Dedifferentiated amniotic fluid mesenchymal stem cell (primary cell): ENCODE results near the gene FOLH1.
"Not testable (repeated sequence)": the region's sequence is repeated elsewhere in the genome, so short reads cannot be mapped to it uniquely, and the experiment has no call there.

Source experiments
- DNase-seq: peaks from one replicate; pipeline ENCODE4 v3.0.0-alpha.2; 2016; ENCODE audit errors: extremely low spot score

The FOLH1 gene

DNA sequence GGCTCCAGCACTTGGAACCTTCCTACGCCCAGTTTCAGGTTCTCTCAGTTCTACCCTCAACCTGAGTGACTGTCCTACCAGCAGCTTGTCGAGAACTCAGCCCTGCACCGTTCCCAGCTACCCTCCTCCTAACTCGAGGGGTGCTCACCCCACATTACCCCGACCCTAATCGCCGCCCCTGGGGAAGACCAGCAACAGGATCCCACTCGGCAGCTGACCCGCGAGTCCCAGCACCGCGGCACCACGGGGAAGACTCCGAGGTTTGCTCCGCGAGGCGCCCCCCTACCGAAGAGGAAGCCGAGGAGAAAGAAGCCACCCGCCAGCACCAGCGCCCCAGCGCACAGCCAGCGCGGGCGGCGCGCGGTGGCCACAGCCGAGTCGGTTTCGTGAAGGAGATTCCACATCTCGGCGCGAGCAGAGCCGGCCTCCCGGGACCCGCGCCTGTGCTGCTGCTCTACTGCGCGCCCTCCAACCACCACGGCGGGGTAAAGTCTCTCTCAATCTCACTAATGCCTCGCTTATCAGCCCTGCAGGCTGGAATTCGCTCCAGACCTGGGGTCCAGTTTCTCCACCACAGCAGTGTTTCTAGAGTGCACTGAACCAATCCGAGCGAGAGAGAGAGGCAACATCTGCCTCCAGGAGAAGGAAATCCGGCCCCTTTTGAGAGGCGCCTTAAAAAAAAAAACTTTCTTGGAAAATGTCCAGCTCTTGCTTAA lies at the start of gene FOLH1:
FOLH1 (minus strand) TSS at position 597 of the 716 bp plus-strand sequence; CDS start at position 404, 193 bp downstream.
- no peak for DNase-seq

DNA sequence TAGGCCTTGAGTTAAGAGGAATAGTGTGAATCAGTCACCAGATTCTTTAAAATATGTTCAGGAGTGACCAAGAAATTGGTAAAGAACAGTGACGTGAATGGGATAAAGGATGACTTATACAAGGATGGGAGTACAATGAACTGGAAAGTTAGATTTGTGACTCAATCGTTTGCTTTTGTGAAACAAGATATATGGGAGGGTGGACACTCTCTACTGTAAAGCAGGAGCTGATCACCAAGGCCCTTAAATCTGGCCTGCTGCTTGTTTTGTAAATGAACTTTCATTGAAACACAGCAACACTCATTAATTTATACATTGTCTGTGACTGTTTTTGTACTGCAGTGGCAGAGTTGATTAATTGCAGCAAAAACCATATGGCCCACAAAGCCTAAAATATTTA lies 46.7 kb upstream of the FOLH1 start:
- not testable (repeated sequence) for DNase-seq

DNA sequence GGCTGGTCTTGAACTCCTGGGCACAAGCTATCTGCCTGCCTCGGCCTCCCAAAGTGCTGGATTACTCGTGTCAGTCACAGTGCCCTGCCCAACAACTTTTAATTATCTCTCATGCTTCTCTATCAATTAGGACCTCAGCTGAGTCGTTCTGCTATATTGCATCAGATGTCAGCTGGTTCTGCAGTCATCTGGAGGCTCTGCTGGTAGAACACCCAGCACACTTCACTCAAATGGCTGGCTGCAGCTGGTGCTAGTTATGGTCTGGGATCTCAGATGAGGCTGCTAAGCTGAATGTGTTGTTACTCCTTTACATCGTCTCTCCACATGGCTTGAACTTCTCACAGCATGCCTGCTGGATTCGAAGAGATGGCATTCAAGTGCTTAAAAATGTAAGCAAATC lies 42.8 kb upstream of the FOLH1 start:
- DNase-seq: not testable (repeated sequence)

DNA sequence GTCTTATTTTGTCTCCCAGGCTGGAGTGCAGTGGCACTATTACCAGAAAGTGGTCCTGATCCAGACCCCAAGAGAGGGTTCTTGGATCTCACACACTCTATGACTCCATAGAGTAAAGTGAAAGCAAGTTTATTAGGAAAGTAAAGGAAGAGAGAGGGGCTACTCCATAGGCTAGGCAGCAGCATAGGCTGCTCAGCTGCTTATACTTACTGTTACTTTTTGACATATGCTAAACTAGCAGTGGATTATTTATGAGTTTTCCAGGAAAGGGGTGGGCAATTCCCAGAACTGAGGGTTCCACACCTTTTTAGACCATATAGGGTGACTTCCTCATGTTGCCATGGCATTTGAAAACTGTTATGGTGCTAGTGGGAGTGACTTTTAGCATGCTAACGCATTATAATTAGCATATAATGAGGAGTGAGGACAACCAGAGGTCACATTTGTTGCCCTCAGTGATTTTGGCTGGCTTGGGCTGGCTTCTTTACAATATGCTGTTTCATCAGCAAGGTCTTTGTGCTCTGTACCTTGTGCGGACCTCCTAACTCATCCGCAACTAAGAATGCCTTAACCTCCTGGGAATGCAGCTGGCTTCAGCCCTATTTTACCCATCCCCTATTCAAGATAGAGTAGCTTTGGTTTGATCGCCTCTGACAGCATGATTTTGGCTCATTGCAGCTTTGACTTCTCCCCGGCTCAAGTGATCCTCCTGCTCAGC lies 42.2 kb upstream of the FOLH1 start:
- not testable (repeated sequence) for DNase-seq

DNA sequence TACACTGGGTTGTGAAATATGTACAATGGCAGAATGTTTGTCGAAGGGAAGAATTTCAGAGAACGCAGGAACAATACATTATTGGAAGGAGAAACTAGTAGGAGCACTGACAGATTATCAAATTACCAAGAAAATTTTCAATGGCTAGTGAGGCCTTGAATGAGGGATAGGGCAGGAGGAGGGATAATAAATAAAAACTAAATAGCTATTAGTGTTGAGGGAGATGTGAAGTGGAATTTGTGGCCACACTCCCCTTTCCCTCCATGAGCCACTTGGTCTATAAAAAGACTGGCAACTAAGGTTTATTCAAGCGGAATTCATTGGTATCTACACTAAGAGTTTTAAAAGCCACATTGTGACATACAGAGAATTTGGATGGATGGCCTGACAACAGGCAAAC lies 41.0 kb upstream of the FOLH1 start:
- not testable (repeated sequence) for DNase-seq

DNA sequence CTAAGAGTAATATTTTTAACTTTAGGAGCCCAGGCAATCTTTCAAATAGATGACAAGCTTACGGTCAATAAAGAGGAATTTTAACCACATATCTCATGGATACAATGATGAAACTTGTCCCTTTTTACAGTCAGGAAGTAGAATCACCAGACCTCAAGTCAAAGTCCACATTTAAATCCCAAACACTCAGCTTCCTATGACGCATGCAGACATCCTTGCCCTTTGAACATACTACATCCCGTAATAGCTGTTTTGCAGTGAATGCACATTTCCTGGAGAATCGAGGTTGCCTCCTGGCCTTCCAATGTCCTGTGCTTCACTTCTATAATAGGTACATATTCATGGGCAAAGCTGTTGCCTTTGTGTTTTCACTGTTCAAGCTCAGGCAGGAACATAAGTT lies 25.3 kb upstream of the FOLH1 start:
- DNase-seq: not testable (repeated sequence)

DNA sequence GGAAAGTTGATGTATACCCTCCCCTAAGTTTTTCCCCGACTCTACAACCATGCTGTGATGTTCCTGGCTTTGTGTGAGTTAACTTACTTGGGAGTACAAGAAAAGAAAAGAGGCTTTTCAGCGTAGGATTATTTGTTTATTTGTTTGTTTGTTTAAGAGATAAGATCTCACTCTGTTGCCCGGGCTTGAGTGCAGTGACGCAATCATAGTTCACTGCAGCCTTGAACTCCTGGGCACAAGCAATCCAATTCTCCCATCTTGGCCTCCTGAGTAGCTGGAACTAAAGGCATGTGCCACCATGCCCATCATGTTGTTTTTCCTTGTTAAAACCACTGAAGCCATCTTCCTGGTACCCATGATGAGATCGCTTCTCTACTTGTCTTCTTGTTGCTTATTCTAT lies 24.6 kb upstream of the FOLH1 start:
- not testable (repeated sequence) for DNase-seq

DNA sequence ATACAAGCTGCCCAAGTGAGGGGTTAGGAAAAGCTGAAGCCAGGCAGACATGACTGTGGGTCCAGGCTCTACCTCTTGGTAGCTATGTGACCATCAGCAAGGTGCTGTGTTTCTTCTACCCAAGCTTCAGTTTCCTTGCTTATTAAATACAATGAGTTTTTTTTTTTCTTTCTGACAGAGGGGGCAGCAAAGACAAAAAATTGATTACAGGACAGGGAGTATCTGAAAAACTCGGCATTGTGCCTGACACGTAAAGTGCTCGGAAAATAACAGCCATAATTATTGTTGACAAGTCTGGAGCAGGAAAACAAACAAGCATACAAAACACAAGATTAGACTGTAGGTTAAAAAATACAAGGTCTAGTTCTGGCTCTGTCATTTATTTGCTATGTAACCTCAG lies 23.3 kb upstream of the FOLH1 start:
- not testable (repeated sequence) for DNase-seq

DNA sequence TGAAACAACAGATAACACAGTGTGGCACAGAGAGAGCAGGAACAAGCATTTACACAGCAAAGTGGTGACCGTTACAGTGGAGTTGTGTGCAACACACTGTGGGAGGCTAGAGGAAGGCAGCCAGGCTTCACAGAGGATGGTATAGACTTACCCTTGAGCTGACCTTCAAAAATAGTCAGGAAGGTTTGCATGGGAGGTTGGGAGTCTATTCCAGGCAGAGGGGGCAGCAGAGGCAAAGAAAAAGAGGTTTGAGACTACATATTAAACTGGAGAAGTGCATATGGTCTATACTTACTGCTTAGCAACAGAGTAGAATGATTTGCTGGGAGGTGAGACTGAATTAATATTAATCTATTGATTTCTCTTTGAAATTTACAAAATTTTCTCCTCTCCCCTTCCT lies 22.1 kb upstream of the FOLH1 start:
- not testable (repeated sequence) for DNase-seq

DNA sequence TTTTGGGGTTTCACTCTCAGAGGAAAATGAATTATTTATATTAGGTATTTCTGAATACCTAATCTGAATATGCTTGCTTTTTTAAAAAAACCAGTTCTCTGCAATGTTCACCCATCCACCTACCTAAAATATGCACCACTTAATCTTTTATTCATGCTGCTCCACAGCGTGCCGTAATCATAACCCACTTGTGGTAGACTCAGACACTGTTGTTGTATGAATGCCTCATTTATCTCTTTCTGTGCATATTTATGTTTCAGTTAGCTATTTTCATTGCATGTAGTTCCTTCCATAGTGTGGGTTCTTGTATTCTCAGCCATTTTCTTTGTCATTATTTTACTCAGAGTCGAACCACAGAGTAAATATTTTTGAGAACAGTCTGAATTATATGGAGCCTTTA lies 21.6 kb upstream of the FOLH1 start:
- not testable (repeated sequence) for DNase-seq

DNA sequence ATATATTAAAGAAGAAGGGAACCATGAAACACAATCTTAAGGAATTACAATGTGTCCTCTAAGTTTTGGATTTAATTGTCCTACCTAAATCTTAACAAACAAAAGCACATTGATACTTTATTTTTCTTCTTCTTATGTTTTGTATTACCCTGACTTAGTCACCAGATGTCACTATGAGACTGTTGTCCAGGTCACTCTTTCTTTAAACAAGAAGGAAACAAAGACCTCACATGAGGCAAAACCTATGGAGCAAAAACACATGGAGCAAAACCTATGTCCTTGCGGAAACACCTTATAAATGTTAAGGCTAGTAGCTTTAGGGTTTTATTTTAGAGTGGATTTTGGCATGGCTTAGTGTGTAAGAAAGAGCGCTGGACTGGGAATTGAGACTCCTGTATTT lies 20.7 kb upstream of the FOLH1 start:
- DNase-seq: not testable (repeated sequence)

DNA sequence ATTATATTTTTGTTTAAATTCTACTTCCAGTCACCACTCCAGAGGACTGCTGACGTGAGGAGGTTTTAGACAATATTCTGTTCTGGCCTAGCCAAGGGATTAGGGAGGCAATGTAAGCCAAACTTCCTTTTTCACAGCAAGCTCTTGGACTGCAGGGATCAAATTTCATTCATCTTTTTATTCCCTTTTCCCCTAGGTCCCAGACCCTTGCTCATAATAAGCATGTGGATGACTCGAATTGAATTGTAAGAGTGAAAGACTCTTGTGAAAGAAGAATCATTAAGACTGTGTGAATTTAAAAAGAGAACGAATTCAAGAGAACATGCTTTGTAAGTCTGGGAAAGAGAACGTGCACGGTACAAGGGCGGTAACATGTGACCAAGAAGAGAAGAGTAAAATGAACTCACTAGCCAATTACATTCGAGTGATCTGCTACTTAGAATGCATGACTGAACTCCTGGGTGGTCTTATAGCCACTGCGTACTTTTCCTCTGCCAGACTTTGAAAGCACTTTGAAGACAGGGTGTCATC lies 16.9 kb upstream of the FOLH1 start:
- DNase-seq: not testable (repeated sequence)

DNA sequence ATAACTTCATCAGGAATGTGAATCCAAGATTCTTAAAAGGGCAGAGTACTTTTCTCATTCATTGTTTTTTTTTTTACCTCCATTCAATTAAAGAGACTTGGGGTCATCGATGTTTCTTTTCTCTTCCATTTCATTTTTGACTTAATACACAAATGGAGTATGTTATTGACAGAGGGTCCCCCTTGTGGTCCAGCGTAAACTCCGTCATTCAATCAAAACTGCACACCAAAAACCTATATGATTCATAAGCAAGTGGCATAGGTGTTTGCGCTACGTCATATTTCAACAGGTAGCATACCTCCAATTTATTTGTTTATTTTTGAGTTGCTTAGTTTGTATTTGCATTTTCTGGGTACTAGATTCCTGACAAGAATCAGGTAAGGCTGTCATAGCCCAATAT lies 12.7 kb upstream of the FOLH1 start:
- no peak for DNase-seq

DNA sequence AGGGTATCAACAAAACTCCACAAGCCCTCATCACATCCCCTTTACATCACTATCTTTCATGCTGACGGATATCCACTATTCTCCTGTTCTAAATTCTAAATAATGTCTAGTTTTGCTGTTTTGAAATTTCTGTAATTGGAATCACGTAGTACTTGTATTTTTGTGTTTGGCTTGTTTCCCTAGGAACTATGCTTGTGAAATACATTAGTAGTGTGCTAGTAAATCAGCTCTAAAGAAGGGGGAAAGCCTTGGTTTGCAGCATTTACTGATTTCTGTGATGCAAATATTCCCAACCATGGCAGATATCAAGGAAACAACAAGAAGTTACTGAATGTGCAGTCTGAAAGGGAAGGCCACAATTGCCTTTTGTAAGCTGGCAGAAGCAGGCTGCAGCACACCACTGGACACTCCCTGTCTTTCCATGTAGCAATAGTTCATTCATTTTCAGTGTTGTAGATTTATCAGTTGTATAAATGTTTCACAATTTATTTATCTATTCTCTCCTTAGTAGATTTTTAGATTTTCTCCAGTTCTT lies 4.7 kb upstream of the FOLH1 start:
- no peak for DNase-seq

DNA sequence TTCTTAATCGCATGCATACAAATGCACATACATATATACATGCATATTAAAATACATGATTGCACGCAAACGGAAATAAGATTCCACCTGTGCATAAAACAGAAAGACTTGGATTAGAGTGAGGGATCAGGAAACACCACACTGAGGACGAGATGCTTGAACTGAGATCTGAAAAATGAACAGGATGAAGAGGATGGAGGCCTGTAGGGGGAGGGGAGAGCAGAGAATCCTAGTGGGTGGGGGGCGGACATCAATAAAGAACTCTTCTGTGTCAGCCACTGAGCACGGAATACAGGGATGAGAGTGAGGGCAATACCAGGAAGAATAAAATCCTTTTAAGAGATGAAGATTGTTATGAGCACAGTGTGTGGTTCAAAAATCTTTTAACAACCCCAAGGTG lies 1.4 kb downstream of the FOLH1 start:
- DNase-seq: not testable (repeated sequence)

DNA sequence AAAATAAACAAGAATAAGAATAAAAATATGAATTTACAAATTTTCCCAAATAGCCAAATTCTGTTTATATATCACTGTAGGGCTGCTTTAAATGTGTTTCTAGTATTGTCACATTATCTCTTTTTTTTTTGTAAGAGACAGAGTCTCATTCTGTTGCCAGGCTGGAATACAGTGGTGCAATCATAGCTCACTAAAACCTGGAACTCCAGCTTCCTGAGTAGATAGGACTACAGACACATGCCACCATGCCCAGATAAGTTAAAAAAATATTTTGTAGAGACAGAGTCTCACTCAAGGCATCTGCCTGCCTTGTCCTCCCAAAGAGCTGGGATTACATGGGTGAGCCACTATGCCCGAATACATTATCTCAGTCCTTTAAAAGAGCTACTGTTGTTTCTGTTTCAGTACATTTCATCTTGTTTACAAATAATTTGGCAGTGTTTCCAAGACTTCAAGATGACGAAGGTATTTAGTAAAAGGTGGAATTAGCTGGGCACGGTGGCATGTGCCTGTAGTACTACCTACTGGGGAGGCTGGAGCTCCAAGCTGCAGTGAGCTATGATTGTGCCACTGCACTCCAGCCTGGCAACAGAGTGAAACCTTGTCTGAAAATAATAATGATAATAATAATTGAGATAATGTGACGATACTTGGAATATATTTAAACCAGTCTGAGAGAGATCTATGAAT lies 6.0 kb downstream of the FOLH1 start:
- DNase-seq: no peak

DNA sequence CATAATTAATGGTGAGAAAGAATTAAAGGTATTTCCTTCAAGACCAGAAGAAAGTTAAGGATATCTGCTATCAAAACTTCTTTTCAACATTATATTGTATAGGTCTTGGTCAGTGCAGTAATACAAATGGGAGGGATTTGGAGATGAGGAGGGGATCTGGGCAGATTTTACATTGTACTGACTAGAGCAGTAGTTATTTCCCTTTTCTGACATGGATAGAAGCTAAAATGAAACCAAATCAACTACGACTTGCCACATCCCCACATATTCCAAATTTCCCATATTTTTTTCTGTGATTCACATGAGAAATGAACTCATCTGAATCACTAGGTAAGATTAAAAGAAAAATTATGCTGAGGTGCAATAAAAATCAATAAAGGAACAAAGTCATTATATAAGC lies 11.6 kb downstream of the FOLH1 start:
- DNase-seq: not testable (repeated sequence)

DNA sequence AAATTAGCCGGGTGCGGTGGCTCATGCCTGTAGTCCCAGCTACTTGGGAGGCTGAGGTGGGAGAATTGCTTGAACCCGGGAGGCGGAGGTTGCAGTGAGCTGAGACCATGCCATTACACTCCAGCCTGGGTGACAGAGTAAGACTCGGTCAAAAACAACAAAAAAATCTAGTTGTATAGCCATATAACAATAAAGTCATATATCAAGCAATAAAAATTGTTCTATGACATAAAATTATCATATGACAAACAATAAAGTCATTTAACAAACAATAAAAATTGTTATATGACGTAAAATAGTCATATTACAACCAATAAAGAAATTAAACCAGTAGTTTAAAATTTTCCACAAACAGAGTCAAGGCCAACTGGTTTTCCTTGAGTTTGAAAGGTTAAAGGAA lies 12.4 kb downstream of the FOLH1 start:
- not testable (repeated sequence) for DNase-seq

DNA sequence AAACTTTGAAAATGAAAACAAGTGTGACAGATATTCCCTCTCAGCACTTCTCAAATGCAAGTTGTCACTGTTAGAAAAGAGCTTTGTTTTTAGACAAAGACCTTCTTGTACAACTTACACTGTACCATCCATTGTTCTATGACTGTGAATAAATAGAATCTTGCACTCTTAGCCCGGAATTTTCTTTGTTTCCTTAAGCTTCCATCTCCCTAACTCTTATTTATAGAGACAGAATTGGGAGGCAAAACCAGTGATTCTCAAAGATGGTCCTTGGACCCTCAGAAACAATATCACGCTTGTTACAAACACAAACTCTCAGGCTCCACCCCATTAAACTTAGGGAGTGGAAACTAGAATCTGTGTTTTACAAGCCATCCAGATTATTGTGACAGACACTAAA lies 18.1 kb downstream of the FOLH1 start:
- not testable (repeated sequence) for DNase-seq

DNA sequence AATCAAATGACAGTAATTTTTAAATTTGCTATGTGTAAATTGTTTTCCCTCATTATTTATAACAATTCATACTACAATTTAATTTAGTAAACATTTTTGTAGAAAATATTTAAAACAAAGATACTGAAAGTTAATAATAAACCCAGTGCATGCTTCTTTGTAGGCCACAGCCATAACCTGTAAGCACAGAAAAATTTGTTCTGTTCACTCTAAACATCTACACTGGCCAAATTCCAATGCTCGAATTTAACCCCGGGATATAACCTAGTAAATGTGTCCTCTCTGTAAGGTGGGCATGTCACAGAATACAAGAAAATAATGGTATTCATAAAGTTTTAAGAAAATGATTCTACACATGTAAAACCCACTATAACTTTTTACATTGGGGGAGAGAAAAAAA lies 22.2 kb downstream of the FOLH1 start:
- DNase-seq: not testable (repeated sequence)

DNA sequence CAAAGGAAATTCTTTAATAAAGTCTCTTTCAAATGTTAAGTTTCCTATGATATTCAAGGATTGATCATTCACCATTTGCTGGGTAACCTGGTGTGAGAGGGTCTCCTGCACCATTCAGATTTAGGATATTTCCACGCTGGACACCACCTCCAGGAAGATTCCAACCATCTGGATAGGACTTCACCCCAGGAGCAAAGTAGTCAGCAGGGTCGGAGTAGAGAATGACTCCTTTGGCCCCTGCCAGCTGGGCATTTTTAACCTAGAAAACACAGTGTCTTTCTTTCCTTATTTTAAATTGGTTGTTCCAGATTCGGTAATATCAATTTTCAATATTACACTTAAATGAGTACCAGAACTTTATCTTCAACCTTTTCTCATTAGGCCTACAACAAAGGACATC lies 22.8 kb downstream of the FOLH1 start:
- DNase-seq: not testable (repeated sequence)

DNA sequence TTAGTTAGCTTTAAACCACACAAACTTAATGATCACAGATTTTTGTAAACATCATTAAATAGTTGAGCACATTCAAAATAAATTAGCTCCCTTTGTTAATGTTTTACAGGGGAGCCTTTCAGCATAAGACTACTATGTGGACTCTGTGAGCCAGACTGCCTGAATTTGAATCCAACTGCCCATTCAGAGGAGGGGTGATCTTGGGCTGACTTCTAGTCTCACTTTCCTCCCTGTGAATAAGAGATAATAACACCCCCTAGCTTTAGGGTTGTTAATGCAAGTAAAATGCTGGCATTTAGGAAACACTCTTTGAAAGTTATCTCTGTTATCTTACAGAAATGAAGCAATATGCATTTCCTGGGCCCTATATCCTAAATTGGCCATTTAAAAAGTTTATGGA lies 23.6 kb downstream of the FOLH1 start:
- not testable (repeated sequence) for DNase-seq
